HEK293 (cell line): Measurements from ENCODE around the gene ZNF554.
A peak's percentile ranks its signal among the peaks of the same experiment; 100 is the strongest.

Experiments
- CTCF ChIA-PET: fragments of 350-600 bp; formaldehyde crosslinking; extraction: SDS; loops from one replicate; lab custom pipeline; 2021; ENCODE audit warnings: antibody characterized with exemption; lab: Yijun Ruan, JAX
- POLR2A ChIA-PET: fragments of 300-600 bp; formaldehyde crosslinking; extraction: SDS; loops from one replicate; lab custom pipeline; 2020; ENCODE audit warnings: antibody characterized with exemption, inconsistent platforms; lab: Yijun Ruan, JAX
- H3K27ac ChIP-seq: fragments of 200-500 bp; sonication (Bioruptor generic); 2 replicates; pipeline ENCODE4 v1.5.1; 2014; ENCODE audit warnings: low read depth, low read length, control low read depth, inconsistent platforms; ENCODE audit errors: extremely low read depth
- H3K36me3 ChIP-seq, 2 experiments: fragments of 200-500 bp in 1 of 2; sonication (Bioruptor generic) in 1 of 2; 1 replicate in 1 of 2; 2 replicates in 1 of 2; pipeline ENCODE4 v1.5.1; 2014 to 2017; ENCODE audit warnings: inconsistent platforms in 2 of 2, low read length in 2 of 2; ENCODE audit not compliant: control insufficient read depth in 2 of 2, insufficient read depth in 1 of 2
- H3K4me1 ChIP-seq: fragments of 200-500 bp; sonication (Bioruptor generic); 2 replicates; pipeline ENCODE4 v1.5.1; 2014; ENCODE audit warnings: mild to moderate bottlenecking, low read length, inconsistent platforms; ENCODE audit not compliant: control insufficient read depth, insufficient read depth
- H3K4me3 ChIP-seq: 2 replicates; pipeline ENCODE4 v1.5.1; 2011; ENCODE audit warnings: low read depth, mild to moderate bottlenecking, control low read depth, low read length, moderate library complexity
- H3K9me3 ChIP-seq: fragments of 200-500 bp; sonication (Bioruptor generic); 2 replicates; pipeline ENCODE4 v1.5.1; 2014; ENCODE audit warnings: low read depth, low read length, inconsistent platforms; ENCODE audit not compliant: control insufficient read depth, insufficient read depth
- ATF2 ChIP-seq: fragments of 450-650 bp; formaldehyde crosslinking; IDR thresholded peaks from 2 replicates; pipeline ENCODE4 v1.5.1; 2016; ENCODE audit warnings: missing biosample characterization, missing genetic modification characterization, low read depth
- BCL11B ChIP-seq: fragments of 450-650 bp; formaldehyde crosslinking; IDR thresholded peaks from 2 replicates; pipeline ENCODE4 v1.5.1; 2016; ENCODE audit warnings: low read depth, missing biosample characterization, missing genetic modification characterization
- TCF7L2 ChIP-seq: IDR thresholded peaks from 2 replicates; pipeline ENCODE4 v1.6.1; 2011; ENCODE audit warnings: low read depth, mild to moderate bottlenecking, inconsistent platforms, low read length, moderate library complexity, borderline replicate concordance
- ZNF274 ChIP-seq, 2 experiments: fragments of 200-500 bp in 1 of 2; fragments of 450-650 bp in 1 of 2; sonication (Bioruptor generic) in 1 of 2; formaldehyde crosslinking in 1 of 2; IDR thresholded peaks; 2 replicates each; pipeline versions ENCODE4 v1.5.1 to v1.6.1; 2014 to 2016; ENCODE audit warnings: borderline replicate concordance in 1 of 2, inconsistent platforms in 1 of 2, low read length in 1 of 2, missing biosample characterization in 1 of 2, missing genetic modification characterization in 1 of 2
- ZNF354C ChIP-seq: fragments of 450-650 bp; formaldehyde crosslinking; IDR thresholded peaks from 2 replicates; pipeline ENCODE4 v1.5.1; 2016; ENCODE audit warnings: missing biosample characterization, missing genetic modification characterization, low read depth, borderline replicate concordance
- ZNF416 ChIP-seq: fragments of 450-650 bp; formaldehyde crosslinking; IDR thresholded peaks from 2 replicates; pipeline ENCODE4 v1.5.1; 2016; ENCODE audit warnings: missing biosample characterization, missing genetic modification characterization
- ZNF449 ChIP-seq: fragments of 450-650 bp; formaldehyde crosslinking; IDR thresholded peaks from 2 replicates; pipeline ENCODE4 v1.5.1; 2017; ENCODE audit warnings: missing biosample characterization, mild to moderate bottlenecking, missing genetic modification characterization, moderate library complexity
- ZNF521 ChIP-seq: fragments of 450-650 bp; formaldehyde crosslinking; IDR thresholded peaks from 2 replicates; pipeline ENCODE4 v1.5.1; 2017; ENCODE audit warnings: missing biosample characterization, mild to moderate bottlenecking, missing genetic modification characterization
- ZNF555 ChIP-seq: fragments of 450-650 bp; formaldehyde crosslinking; conservative IDR thresholded peaks from 2 replicates; pipeline ENCODE4 v1.5.1; 2017; ENCODE audit warnings: missing biosample characterization, mild to moderate bottlenecking, missing genetic modification characterization, inconsistent platforms
- ZNF571 ChIP-seq: fragments of 450-650 bp; formaldehyde crosslinking; IDR thresholded peaks from 2 replicates; pipeline ENCODE4 v1.5.0; 2017; ENCODE audit warnings: missing biosample characterization, missing genetic modification characterization
- TF ChIP-seq, protein P1 (sequence below): fragments of 450-650 bp; formaldehyde crosslinking; IDR thresholded peaks from 2 replicates; pipeline ENCODE4 v1.5.1; 2016; ENCODE audit warnings: missing biosample characterization, missing genetic modification characterization
- TF ChIP-seq, protein P2 (sequence below): fragments of 450-650 bp; formaldehyde crosslinking; IDR thresholded peaks from 2 replicates; pipeline ENCODE4 v1.5.1; 2016; ENCODE audit warnings: missing biosample characterization, missing genetic modification characterization

ZNF554 gene

DNA sequence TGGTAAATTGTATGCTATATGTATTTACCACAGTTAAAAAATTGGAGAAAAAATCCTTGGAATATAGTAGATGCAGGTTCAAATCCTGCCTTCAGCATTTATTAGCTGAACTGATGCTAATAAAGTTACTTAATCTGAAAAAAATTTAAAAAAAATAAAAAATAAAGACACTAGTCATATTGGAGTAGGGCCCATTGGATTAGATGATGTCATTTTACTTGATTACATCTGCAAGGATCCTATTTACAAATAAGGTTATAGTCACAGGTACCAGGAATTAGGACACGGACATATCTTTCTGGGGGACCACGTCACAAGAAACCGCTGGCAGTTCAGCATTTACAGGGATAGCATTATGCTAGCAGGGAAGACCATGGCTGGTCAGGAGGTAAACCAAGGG lies 27.8 kb downstream of the ZNF554 start:
- H3K4me1 ChIP-seq = no peaks in the 10 kb centered on the region
- POLR2A ChIA-PET = no interaction called here
- no peaks in the 10 kb centered on the region for H3K9me3 ChIP-seq
- CTCF ChIA-PET = interaction anchor here (0.9 kb wide), 1 partner anchor 20 kb away, joined by 3 read pairs; no protein-coding TSS in a partner anchor
- TF ChIP-seq ZNF571 (tag by site-specific recombination) (no peak), ATF2 (tag by site-specific recombination) (peak; percentile 67)
- H3K4me3 ChIP-seq = no peak overlapping the region
- H3K27ac ChIP-seq = no peak overlapping the region
- H3K36me3 ChIP-seq = peaks cover 5 to 50% of the 10 kb centered on the region in 2 experiments; a peak in 2 of 3 replicates

- POLR2A ChIA-PET = no interaction called here
- TF ChIP-seq ZNF354C (tag by site-specific recombination) = no peak
- TF ChIP-seq, all 188 proteins: peak for 0
- H3K36me3 ChIP-seq = peaks cover 5 to 61% of the 10 kb centered on the region in 2 experiments; a peak in 2 of 3 replicates
- no peak overlapping the region for H3K27ac ChIP-seq
- no peaks in the 10 kb centered on the region for H3K9me3 ChIP-seq
- CTCF ChIA-PET = interaction anchor here (0.9 kb wide), 1 partner anchor 21 kb away, joined by 3 read pairs; no protein-coding TSS in a partner anchor
- H3K4me1 ChIP-seq = no peaks in the 10 kb centered on the region
- no peak overlapping the region for H3K4me3 ChIP-seq
These were observed 28.9 kb downstream of the ZNF554 start for GRCh38 chr19:2848616-2849015.

- no peak overlapping the region for H3K27ac ChIP-seq
- no peak overlapping the region for H3K4me3 ChIP-seq
- POLR2A ChIA-PET = interaction anchor here (1.1 kb wide), 1 partner anchor 9 kb away, joined by 6 read pairs; the partner anchor contains the start of gene ZNF555
- CTCF ChIA-PET = interaction anchor here (0.6 kb wide), 1 partner anchor 71 kb away, joined by 4 read pairs; no protein-coding TSS in a partner anchor
- H3K4me1 ChIP-seq = no peaks in the 10 kb centered on the region
- H3K9me3 ChIP-seq = no peaks in the 10 kb centered on the region
- TF ChIP-seq ATF2 (tag by site-specific recombination) = peak; percentile 61; the same call in 1 of the 2 replicates
- no peak for TF ChIP-seq BCL11B (tag by site-specific recombination)
- peaks cover 5 to 62% of the 10 kb centered on the region in 2 experiments; a peak in 2 of 3 replicates for H3K36me3 ChIP-seq
These were observed 30.7 kb downstream of the ZNF554 start for GRCh38 chr19:2850256-2850925.

DNA sequence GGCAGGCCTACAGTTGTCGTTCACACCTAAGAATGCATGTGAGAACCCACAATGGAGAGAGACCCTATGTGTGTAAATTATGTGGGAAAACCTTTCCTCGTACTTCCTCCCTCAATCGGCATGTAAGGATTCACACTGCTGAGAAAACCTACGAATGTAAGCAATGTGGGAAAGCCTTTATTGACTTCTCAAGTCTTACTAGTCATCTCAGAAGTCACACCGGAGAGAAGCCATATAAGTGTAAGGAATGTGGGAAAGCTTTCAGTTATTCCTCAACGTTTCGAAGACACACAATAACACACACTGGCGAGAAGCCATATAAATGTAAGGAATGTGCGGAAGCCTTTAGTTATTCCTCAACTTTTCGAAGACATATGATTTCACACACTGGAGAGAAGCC lies 32.9 kb downstream of the ZNF554 start:
- Histone ChIP-seq H3K9me3 (no peaks in the 10 kb centered on the region), H3K27ac (no peak overlapping the region), H3K36me3 (peaks cover 5 to 50% of the 10 kb centered on the region in 2 experiments; a peak in 2 of 3 replicates), H3K4me1 (no peaks in the 10 kb centered on the region), H3K4me3 (no peak overlapping the region)
- TF ChIP-seq, protein P1, sequence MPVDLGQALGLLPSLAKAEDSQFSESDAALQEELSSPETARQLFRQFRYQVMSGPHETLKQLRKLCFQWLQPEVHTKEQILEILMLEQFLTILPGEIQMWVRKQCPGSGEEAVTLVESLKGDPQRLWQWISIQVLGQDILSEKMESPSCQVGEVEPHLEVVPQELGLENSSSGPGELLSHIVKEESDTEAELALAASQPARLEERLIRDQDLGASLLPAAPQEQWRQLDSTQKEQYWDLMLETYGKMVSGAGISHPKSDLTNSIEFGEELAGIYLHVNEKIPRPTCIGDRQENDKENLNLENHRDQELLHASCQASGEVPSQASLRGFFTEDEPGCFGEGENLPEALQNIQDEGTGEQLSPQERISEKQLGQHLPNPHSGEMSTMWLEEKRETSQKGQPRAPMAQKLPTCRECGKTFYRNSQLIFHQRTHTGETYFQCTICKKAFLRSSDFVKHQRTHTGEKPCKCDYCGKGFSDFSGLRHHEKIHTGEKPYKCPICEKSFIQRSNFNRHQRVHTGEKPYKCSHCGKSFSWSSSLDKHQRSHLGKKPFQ (tag by site-specific recombination) = peak; percentile 8; the same call in 1 of the 2 replicates
- TF ChIP-seq, protein P2, sequence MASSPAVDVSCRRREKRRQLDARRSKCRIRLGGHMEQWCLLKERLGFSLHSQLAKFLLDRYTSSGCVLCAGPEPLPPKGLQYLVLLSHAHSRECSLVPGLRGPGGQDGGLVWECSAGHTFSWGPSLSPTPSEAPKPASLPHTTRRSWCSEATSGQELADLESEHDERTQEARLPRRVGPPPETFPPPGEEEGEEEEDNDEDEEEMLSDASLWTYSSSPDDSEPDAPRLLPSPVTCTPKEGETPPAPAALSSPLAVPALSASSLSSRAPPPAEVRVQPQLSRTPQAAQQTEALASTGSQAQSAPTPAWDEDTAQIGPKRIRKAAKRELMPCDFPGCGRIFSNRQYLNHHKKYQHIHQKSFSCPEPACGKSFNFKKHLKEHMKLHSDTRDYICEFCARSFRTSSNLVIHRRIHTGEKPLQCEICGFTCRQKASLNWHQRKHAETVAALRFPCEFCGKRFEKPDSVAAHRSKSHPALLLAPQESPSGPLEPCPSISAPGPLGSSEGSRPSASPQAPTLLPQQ (tag by site-specific recombination) = no peak
- TF ChIP-seq ZNF449 (no peak), TCF7L2 (no peak), ZNF274 (IDR thresholded peaks at IDR 0.05; ENCODE audit: low read length) (no peak), ZNF274 (tag by site-specific recombination; IDR thresholded peaks at IDR 0.05; ENCODE audit: borderline replicate concordance) (peak; percentile 79; the same call in 1 of the 2 replicates), ZNF416 (tag by site-specific recombination) (no peak), ZNF521 (tag by site-specific recombination) (no peak), ZNF555 (tag by site-specific recombination) (0 out of 2 replicates have a peak, but pooled peaks have one; percentile 3)
- ChIA-PET CTCF (no interaction called here), POLR2A (no interaction called here)
